Right lung (tissue), 10 donors: ENCODE results near the gene HOXA4. TPM values are rescaled to one million over a fixed set of nuclear protein-coding genes. Genes with fewer than 3 reads are reported as not detected.

Experiments
- DNase-seq, 2 donors: peaks; one replicate each; pipeline ENCODE4 v3.0.0-alpha.2; 2013
- long read RNA-seq, 8 donors: transcript quantifications; one replicate each; lab custom pipeline, GENCODE V29; 2026
- polyA plus RNA-seq, 5 donors: library from polyadenylated mRNA; unstranded; fragments of 120-200 nt; gene quantifications; one replicate each; pipeline versions ENCODE4 v1.2.1 to v1.2.3, GENCODE V29; 2013; ENCODE audit warnings: inconsistent platforms in 1 of 5, low replicate concordance in 1 of 5; ENCODE audit not compliant: insufficient read length in 5 of 5, insufficient read depth in 1 of 5

The HOXA4 gene
- polyA plus RNA-seq, result 10 to 100 TPM; 32.3 to 39.5 (median 38.3) TPM
- long read RNA-seq, donor 1, transcript HOXA4-204 (2 exons, 1,728 nt), result major isoform, 13 of 13 reads
- long read RNA-seq, donor 1, partial matches to known transcripts, result 0 of 13 reads
- long read RNA-seq, donor 1, other reads (novel, unspliced or antisense), result 0 of 13 reads
- long read RNA-seq, donor 2, transcript HOXA4-204 (2 exons, 1,728 nt), result major isoform, 9 of 9 reads
- long read RNA-seq, donor 2, partial matches to known transcripts, result 0 of 9 reads
- long read RNA-seq, donor 2, other reads (novel, unspliced or antisense), result 0 of 9 reads
- long read RNA-seq, donor 3, transcript HOXA4-204 (2 exons, 1,728 nt), result major isoform, 8 of 8 reads
- long read RNA-seq, donor 3, partial matches to known transcripts, result 0 of 8 reads
- long read RNA-seq, donor 3, other reads (novel, unspliced or antisense), result 0 of 8 reads
- long read RNA-seq, donor 4, transcript HOXA4-204 (2 exons, 1,728 nt), result major isoform, 10 of 10 reads
- long read RNA-seq, donor 4, partial matches to known transcripts, result 0 of 10 reads
- long read RNA-seq, donor 4, other reads (novel, unspliced or antisense), result 0 of 10 reads
- long read RNA-seq, donor 5, transcript HOXA4-204 (2 exons, 1,728 nt), result major isoform, 16 of 22 reads
- long read RNA-seq, donor 5, partial matches to known transcripts, result 6 of 22 reads
- long read RNA-seq, donor 5, other reads (novel, unspliced or antisense), result 0 of 22 reads
- long read RNA-seq, donor 6, transcript HOXA4-204 (2 exons, 1,728 nt), result major isoform, 9 of 9 reads
- long read RNA-seq, donor 6, partial matches to known transcripts, result 0 of 9 reads
- long read RNA-seq, donor 6, other reads (novel, unspliced or antisense), result 0 of 9 reads
- long read RNA-seq, donor 7, transcript HOXA4-204 (2 exons, 1,728 nt), result major isoform, 14 of 14 reads
- long read RNA-seq, donor 7, partial matches to known transcripts, result 0 of 14 reads
- long read RNA-seq, donor 7, other reads (novel, unspliced or antisense), result 0 of 14 reads
- long read RNA-seq, donor 8, partial matches to known transcripts, result 0 of 3 reads
- long read RNA-seq, donor 8, other reads (novel, unspliced or antisense), result 0 of 3 reads

DNA sequence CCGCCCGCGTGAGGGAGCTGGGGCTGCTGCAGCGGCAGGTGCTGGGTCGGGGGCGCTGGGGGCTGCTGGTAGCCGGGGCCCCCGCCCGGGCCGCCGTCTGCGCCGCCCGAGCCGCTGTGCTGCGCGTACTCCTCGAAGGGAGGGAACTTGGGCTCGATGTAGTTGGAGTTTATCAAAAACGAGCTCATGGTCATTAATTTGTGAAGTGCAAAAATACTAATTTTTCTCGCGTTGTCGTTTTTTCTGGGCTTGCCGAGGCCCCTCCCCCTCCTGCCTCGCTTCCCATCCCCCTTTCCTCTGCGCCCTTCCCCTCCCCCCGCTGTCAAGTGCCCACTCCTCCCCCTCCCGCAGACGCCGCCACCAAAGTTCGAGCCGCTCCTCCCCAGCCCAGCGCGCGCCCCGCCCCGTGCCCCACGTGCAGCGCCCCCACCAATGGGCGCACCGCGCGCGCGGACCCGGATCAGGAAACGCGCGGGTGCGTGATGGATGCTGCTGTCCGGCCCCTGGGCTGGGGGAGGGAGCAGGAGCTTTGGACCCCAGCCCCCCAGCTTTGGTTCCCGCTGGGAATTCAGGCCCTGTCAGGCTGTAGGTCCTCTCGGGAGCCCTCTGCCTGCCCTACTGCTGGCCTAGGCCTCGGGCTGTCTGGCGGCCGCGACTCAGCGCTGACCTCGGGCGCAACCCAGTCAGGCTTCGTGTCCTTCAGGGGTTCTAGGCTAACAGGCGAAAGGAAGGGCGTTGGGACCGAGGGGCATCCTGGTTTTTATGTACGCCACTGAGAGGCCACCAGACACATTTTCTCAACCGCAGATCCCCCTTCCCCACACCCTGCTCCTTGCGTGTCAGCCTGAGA lies at the start of gene HOXA4:
Gene HOXA4, minus strand, starts transcription at position 218 of the 850 bp plus-strand sequence. Its CDS starts 24 bp downstream, at position 194.
- DNase-seq, result peak; percentile 91 to 93

DNA sequence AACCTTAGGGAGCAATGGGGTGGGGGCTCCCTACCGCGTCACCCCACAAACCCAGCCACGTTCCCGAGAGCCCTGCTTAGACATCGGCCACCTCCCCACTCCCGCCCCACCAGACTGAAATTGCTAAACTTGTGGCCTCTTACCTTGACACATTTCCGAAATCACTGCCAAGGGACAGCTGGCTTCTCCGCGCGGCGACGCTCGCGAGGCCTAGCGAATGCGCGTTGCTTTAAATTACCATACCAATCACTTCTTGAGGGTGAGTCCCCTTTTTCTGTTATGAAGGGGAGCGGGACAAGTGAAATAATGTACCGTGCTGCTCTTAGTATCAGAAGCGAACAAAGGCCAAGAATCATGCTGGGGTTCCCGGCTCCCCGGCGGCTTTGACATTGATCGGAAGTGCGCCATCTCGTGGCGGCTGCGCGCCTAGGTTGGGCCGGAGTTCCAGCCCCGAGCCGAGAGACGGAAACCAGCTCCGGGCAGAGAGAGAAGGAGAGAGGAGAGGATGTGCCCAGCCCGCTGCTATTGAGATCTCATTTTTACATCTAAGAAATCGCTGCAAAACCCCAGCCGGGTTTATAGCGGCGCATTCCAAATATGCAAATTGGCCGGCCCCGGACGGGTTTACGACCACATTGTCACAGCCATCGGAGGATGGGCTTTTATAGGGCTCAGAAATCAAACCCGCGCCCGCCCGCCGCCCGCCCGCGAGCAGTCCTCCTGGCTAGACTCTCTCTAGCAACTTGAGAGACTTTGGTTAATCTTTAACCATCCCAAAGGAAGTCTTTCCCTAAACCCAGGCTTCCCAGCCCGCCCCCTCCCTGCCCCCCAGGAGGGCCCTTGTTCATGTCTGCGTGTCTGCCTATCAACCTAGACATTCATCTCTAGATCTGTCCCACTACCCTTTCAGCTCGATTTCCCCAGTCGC lies 49.2 kb upstream of the HOXA4 start:
- peak; percentile 69 to 71 for DNase-seq

DNA sequence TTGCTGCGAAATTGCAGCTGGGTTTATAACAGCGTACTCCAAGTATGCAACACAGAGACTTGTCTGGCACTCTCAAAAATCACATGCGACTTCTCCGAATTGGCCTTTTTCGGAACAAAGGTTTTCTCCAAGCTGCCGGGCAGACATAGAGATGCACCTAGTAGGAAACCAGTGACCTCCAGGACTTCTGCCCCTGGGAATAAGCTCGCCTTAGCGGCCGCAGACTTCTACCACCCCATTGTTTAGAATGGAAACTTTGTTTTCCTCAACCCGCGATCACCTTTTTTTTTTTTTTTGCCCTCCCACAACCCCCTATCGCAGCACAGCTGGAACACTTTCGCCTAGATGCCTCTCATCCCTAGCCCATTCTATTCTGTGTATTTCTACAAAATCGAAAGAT lies 48.5 kb upstream of the HOXA4 start:
- DNase-seq, result no peak

DNA sequence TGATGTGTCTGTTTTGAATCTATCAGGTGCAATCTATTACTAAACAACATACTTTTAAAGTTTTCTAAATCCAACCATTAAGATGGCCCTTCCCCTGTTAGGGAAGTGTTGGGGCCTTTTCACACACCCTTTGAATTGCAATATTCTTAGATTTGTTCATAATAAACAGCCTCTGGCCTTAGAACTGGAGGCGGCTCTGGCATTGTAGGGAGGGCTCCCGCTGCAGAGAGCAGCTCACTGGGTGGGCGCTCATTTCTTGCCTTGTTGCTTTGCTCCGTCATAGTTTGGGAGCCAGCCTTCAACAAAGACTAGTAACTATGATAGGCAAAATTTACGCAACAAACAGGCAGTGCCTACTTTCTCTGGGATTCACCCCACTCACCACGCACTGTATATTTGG lies 47.8 kb upstream of the HOXA4 start:
- DNase-seq, result no peak

DNA sequence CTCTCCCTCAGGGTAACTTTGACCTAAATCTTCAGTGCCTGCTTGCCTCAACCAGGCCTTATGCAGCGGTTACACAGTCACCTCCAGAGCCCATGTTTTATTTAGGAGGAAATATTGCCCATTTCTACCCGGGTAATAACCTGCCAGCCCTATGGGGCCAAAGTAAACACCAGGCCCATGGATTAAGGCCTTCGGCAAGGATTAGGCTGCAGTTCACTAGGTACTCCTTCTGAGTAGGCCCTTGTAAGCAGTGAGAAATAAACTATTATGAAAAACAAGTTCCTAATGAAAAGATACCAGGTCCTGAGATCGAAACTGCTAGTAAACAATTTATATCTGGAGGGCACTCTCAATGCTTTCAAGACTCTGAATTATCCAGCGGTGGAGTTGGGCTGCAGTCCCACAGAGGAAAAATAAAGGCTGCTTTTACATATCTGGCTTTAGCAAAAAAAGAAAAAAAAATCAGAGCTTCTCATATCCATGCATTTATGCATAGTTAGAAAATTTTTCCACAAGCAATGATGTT lies 47.3 kb upstream of the HOXA4 start:
- no peak for DNase-seq

DNA sequence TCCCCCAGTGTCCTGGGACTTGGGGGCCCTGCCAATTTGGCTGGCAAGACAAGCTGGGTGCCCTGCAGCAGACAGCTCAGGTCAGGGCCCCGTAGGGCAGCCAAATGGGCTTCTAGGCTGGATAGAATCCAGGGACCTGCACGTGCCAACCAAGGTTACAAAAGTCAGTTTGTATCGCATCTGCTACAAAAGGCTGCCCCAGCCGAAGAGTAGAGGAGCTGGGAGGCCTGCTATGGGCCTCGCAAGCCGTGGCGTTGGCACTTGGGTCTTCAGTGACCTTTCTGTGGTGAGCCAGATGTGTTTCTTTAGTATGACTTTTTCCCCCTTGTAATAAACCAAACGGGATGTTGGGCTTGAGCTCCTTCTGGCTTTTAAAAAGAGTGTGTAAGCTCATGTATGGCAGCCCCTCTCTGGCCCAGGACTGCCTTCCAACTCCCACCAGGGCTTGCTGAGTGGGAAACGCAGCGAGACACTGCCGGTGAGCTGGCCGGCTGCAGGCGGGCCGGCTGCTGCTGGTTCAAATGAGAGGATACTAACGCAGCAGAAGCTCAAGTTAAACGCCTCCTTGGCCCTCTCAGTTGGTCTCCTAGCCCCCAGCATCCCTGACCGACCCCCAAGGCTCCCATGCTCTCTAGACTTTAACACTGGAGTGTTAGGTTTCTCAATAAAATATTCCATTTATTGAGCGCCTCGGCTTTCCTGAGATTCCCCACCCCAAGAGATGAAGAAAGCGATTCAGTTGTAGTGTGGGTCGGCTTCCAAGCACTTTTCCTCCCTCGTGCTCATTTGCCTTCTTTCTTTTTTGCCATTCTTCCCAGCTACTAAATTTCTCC lies 46.6 kb upstream of the HOXA4 start:
- no peak for DNase-seq

DNA sequence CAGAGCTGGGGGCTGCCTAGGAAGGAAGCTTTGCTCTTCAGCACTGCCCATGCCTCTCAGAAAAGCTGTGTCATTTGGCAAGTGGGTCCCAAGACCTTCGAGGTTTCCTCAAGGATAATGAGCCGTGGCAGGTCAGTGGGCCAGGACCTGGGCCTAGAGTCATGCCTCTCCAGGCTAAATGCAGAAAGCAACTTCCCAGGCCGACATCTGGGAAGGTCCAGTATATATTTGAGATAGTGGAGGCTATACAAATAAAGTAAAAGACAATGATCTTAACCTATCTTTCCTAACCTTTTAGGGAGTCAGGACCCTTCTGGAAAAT lies 45.9 kb upstream of the HOXA4 start:
- no peak for DNase-seq

DNA sequence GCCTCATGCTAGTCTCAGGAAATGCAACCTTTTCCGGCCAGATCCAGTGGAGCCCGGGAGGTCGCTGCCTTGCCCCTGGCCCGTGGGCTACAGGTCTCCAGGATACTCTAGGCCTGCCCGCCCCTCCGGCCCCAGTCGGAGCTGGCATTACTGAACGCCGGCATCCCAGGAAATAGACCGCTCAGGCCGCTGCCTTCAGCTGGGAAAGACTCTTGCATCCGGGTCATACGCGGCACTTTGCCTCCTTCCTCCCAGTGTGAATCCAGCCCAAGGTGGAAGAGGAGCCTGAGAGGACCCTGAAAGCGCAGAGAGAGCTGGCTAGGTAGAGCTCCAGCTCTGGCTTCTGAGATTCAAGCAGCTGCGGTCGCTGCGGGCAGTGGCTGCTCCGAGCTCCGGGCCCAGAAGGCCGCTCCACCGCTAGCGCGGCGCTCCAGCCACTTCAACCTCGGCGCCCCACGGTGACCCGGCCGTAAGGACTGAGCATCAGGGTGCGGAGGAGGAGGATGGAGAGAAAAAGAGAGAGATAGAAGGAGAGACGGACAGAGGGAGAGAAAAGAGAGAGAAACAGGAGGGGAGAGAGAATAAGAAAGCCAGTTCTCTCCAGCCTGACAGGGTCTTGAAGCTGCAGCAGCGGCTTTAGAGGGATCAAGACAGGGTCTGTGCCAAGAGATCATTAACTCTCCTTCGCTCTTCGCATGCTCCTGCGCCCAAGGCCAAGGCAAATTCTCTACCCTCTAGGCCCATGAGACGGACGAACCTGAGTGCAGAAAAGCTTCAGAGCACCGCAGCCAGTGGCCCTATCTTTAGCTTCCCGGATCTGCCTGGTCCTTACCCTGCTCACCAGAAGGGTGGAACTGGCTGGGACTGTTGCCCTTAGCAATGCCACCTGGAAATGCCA lies 45.3 kb upstream of the HOXA4 start:
- no peak for DNase-seq

DNA sequence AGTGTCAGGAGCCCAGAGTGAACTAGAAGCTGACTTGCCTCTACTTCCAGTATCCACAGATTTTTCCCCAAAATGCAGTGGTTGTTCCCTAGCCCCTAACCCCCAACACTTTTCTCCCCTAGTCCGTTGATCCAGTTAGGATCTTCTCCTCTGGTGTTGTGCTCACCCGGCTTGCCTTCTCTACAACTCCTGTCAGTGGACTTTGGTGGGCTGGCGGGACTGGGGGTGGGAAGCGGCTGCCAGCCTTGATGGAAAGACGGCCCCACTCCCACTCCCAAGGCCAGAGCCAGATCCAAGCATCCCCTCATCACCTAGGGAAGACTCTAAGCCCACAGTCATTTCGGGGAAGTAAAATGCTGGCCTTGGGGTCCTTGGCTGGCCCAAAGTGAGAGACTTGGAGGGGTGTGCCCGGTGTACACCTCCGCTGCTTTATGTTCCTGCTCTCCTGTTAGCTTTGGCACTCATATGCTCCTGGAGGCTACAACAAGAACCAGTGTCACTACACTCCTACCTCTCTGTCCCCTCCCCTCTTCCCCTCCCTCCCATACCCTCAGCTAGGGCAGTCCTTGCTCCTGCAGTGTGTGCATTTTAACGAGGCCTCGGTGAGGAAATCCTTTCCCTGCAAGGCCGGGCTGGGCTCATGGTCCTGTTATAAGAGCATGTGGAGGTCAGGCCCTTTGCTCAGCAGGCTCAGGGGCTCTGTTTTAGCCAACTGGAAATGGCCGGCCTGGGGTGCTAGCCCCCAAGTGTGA lies 44.5 kb upstream of the HOXA4 start:
- DNase-seq, result no peak

DNA sequence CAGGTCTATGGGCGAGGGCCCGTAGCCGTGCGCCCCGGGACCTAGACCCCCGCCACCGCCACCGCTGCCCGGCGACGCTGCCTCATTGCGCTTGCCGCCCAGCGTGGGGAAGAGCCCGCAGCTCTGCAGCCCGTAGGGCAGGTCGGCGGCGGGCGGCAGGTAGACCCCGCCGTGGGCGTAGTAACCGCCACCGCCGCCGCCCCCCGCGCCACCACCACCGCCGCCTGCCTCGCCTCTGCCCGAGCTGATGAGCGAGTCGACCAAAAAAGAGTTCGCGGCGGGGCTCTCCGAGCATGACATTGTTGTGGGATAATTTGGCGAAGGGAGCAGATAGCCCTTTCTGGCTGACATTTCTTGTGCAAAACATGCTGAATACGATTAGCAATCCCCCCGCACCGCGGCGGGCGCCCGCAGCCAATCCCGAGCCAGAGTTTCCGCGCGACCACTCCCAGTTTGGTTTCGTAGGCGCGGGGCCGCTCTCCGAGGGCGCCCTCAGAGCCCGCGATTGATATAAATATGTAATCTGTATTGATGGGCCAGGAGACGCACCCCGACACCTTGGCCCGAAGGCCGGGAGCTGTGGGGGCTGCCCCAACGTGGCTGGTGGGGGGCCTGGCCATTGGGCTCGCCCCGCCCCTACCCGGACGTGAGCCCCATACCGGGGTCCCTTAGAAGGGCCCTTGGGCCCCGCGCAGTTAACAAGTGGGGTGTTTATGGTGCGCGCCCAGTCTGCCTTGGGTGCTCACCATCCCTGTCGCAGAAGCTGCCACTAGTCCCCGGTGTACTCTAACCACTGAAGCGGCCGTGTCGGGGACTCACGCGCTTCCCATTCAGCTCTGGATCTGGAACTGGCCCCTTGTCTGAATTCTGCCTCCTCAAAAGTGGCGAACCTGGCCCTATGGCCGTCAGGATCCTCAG lies 43.7 kb upstream of the HOXA4 start, which contains the start of gene HOXA10:
Gene HOXA10, minus strand, starts transcription at position 365 of the 918 bp plus-strand sequence. Its CDS starts 14 bp downstream, at position 351.
- no peak for DNase-seq

DNA sequence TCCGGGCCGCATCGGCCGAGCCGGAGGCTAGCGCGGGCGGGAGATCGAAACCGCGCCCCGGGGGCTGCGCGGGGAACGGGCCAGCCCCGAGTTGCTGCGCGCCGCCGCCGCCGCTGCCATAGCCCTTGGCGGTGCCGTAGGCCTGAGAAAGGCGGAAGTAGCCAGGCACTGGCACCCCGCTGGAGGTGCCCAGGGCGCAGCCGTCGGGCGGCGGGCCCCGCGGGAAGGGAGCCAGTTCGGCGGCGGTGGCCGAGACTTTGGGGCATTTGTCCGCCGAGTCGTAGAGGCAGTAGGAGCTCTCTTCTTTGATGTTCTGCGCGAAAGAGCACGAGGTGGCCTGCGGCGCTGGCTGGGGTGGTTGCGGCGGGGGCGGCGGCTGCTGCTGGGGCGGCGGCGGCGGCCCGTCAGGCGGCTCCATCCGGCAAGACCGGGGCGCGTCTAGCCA lies 43.0 kb upstream of the HOXA4 start:
- no peak for DNase-seq

DNA sequence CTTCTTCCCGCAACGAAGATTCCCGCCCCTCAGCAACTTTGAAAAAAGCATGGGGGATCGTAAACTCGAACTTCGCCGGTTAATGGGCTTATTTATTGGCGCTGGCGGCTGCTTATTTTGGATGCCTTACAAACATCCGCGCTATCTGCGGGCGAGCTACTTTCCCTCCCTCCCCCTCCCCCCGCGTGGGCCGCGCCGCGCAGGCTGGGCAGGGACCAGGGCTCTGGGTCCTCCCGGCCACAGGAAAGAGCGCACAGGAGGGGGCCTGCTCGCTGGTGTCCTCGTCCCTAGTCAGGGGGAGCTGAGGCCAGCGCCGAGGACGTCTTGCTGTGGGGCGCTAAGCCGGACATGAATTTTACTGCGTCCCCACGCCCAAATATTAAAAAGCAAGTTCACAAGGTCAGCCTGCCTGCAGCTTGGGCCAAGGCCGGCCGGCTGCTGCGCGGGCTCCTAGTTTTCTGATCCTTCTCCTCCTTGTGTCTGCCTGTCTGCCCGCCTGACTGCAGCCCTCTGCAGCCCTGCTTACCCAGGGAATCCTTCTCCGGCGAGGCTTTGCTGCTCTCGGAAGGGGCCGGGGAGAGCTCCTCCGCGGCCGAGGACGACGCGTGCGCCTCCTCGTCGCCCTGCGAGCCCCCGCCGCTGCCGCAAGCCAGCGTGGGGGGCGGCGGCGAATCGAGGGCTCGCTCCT lies 42.4 kb upstream of the HOXA4 start:
- DNase-seq, result no peak

DNA sequence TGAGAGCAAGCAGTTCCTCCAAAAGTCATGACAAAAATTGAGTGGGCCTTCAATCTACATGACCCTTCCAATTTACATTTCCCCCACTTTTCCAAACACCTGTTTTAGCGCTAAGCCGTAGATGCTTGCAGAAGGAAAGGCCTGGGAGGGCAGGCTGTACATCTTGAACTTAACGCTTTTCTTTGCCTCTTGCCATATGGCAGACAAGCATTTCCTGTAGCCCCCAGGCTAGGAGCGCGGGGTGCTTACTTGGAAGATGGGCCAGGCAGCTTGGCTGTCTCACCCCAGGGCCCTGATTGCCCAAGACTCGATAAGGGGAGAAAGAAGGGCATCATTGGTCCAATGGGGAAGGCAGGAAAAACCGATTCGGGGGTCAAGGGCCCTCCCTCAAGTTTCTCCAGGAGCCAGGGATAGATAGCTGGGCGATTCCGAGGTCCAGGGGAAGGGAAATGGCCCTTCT lies 41.8 kb upstream of the HOXA4 start:
- no peak for DNase-seq

DNA sequence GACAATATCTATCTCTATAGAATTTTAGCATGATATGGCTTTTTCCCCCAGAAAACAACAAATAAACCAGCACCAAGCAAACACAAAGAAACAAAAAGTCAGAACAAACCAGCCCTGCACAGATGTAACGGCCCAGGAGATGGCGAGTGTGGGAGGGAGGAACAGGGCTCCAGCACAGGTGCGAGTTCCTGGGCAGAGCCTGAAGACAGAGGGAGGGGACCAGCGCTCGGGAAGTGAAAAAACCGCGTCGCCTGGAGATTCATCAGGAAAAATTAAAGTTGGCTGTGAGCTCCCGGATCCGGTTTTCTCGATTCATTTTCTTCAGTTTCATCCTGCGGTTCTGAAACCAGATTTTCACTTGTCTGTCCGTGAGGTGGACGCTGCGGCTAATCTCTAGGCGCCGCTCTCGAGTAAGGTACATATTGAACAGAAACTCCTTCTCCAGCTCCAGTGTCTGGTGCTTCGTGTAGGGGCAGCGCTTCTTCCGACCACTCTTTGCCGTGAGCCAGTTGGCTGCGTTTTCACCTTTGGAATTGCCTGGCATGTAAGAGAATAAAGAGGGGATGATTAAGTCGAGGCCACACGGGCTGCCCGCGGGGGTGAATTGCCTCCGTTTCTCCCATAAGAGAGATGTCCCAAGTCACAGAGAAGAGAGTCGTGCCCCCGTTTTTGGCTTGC lies 41.2 kb upstream of the HOXA4 start:
- DNase-seq, result no peak

DNA sequence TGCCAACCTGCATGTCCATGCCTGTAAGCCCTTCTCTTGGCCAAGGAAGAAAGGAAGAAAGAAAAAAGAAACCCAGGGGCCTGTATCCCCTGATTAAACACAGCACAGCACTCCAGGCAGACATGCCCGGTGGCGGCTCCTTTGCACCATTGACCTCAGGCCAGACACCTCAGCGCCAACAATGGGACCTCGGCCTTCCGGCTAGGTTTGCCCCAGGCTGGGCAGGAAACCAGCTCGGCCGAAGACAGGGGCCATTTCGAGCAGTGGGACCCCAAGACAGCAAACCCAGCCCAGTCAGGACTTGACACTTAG lies 40.7 kb upstream of the HOXA4 start:
- DNase-seq, result no peak
